Activated naive CD4-positive, alpha-beta T cell treated with anti-CD3 and anti-CD28 coated beads for 36 hours (primary cell): ENCODE results near the gene TP53I13. TPM values are rescaled to one million over a fixed set of nuclear protein-coding genes. Genes with fewer than 3 reads are reported as not detected.

Experiments
- CTCF ChIA-PET: fragments of 350-600 bp; sonication (Branson Sonifier 250); formaldehyde crosslinking; loops from one replicate; lab custom pipeline; 2021; ENCODE audit warnings: antibody characterized with exemption; lab: Charles Lee
- DNase-seq: peaks from one replicate; pipeline ENCODE4 v3.0.0-alpha.2; 2020
- H3K27ac Mint-ChIP-seq: one replicate; pipeline ENCODE4 v1.8.0; 2021; ENCODE audit warnings: mild to moderate bottlenecking, mixed read lengths
- H3K27me3 Mint-ChIP-seq: one replicate; pipeline ENCODE4 v1.8.0; 2021; ENCODE audit warnings: low read depth, mixed read lengths
- H3K36me3 Mint-ChIP-seq: one replicate; pipeline ENCODE4 v1.8.0; 2021; ENCODE audit warnings: low read depth, mixed read lengths
- H3K4me1 Mint-ChIP-seq: one replicate; pipeline ENCODE4 v1.8.0; 2021; ENCODE audit warnings: low read depth, mixed read lengths
- H3K4me3 Mint-ChIP-seq: one replicate; pipeline ENCODE4 v1.8.0; 2021; ENCODE audit warnings: mild to moderate bottlenecking, moderate library complexity, mixed read lengths
- H3K9me3 Mint-ChIP-seq: one replicate; pipeline ENCODE4 v1.8.0; 2021; ENCODE audit warnings: mixed read lengths
- intact Hi-C: fragments of 100-400 bp; cut with micrococcal nuclease; formaldehyde crosslinking; loops from one replicate; pipeline ENCODE4 v1.15.1; 2023
- total RNA-seq, 2 experiments: library from RNA; stranded (reverse); gene quantifications; one replicate each; pipeline ENCODE4 v1.2.3, GENCODE V29; 2021

Gene TP53I13
- total RNA-seq, 2 experiments from 2014 or later, result 30.9 to 37.2 TPM

- no peak overlapping the region for H3K27ac Mint-ChIP-seq
- intact Hi-C loops, result no loop called here
- H3K9me3 Mint-ChIP-seq, result no peaks in the 10 kb centered on the region
- no peak for DNase-seq
- no peaks in the 10 kb centered on the region for H3K27me3 Mint-ChIP-seq
- no peak overlapping the region for H3K4me3 Mint-ChIP-seq
- CTCF ChIA-PET, result interaction anchor here (1.4 kb wide), 1 partner anchor 10 kb away, joined by 8 read pairs; no protein-coding TSS in a partner anchor
- no peaks in the 10 kb centered on the region for H3K4me1 Mint-ChIP-seq
- H3K36me3 Mint-ChIP-seq, result no peaks in the 10 kb centered on the region
Measured at GRCh38 chr17:29607557-29608195, 39.2 kb downstream of the TP53I13 start.

- CTCF ChIA-PET, result interaction anchor here (1.4 kb wide), 1 partner anchor 8 kb away, joined by 8 read pairs; no protein-coding TSS in a partner anchor
- no peaks in the 10 kb centered on the region for H3K27me3 Mint-ChIP-seq
- H3K9me3 Mint-ChIP-seq, result no peaks in the 10 kb centered on the region
- no peak overlapping the region for H3K4me3 Mint-ChIP-seq
- H3K27ac Mint-ChIP-seq, result no peak overlapping the region
- DNase-seq, result no peak
- H3K36me3 Mint-ChIP-seq, result no peaks in the 10 kb centered on the region
- H3K4me1 Mint-ChIP-seq, result peaks cover 5% of the 10 kb centered on the region
- intact Hi-C loops, result no loop called here
Measured at GRCh38 chr17:29608986-29609385, 40.5 kb downstream of the TP53I13 start.

DNA sequence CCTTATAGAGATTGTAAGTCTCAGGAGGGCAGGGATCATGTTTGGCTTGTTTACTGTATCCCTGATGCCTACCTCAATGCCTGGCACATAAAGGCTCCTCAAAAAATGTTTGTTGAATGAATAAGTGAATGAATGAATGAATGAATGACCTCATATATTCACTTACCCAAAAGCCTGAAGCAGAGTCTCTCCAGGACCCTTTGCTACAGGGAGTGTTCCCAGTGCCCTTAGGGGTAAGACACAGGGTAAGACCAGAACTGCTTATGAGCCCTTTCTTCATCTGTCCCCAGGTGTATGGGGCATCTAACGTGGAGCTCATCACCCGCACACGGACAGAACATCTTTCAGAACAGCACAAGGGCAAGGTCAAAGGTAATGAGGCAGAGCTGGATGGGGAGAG is 41.9 kb downstream of the TP53I13 start:
- H3K9me3 Mint-ChIP-seq, result no peaks in the 10 kb centered on the region
- intact Hi-C loops, result loop anchor here (5.0 kb wide), 1 partner anchor 463 kb away; no protein-coding TSS in a partner anchor
- no peaks in the 10 kb centered on the region for H3K36me3 Mint-ChIP-seq
- H3K4me3 Mint-ChIP-seq, result no peak overlapping the region
- no peak overlapping the region for H3K27ac Mint-ChIP-seq
- CTCF ChIA-PET, result interaction anchor here (1.0 kb wide), 1 partner anchor 22 kb away, joined by 3 read pairs; no protein-coding TSS in a partner anchor
- H3K4me1 Mint-ChIP-seq, result peaks cover 19% of the 10 kb centered on the region
- DNase-seq, result no peak
- H3K27me3 Mint-ChIP-seq, result no peaks in the 10 kb centered on the region

DNA sequence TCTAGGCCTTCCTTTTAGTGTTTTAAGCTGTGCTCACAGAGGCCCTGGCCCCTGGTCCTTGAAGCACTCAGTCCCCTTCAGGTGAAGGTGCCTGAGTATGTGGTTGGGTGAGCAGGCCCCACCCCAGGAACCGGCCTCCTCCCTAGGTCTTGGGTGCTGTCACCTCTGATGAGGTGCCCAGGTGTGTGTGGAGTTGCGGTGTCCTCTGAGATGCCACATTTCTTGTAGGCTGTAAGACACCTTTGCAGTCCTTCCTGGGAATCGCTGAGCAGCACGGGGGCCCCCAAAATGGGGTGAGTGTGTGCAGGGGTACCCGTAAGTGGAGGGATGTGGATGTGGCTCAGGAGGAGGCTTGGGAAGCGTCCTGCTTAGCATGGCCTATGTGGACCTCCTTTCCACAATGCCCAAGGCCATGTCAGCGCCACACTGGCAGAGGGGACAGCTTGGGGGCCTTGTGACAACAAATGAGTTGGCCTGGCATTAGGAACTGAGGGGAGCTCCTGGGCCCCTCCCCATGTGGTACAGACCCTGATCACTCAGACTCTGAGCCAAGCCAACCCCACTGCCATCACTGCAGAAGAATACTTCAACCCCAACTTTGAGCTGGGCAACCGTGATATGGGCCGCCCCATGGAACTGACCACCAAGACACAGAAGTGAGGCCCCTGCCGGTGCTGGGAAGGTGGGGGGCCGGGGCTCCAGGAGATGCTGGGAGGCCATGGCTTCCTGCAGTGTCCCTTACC is 43.0 kb downstream of the TP53I13 start:
- intact Hi-C loops, result loop anchor here (5.0 kb wide), 1 partner anchor 464 kb away; no protein-coding TSS in a partner anchor
- no peaks in the 10 kb centered on the region for H3K9me3 Mint-ChIP-seq
- DNase-seq, result no peak
- CTCF ChIA-PET, result interaction anchor here (3.3 to 8.6 kb wide), 2 partner anchors 19 to 32 kb away, joined by 28 to 91 read pairs; partner anchors contain the start of gene ANKRD13B
- no peak overlapping the region for H3K27ac Mint-ChIP-seq
- H3K4me1 Mint-ChIP-seq, result peaks cover 28% of the 10 kb centered on the region
- H3K36me3 Mint-ChIP-seq, result no peaks in the 10 kb centered on the region
- H3K27me3 Mint-ChIP-seq, result peaks cover 4% of the 10 kb centered on the region
- no peak overlapping the region for H3K4me3 Mint-ChIP-seq

DNA sequence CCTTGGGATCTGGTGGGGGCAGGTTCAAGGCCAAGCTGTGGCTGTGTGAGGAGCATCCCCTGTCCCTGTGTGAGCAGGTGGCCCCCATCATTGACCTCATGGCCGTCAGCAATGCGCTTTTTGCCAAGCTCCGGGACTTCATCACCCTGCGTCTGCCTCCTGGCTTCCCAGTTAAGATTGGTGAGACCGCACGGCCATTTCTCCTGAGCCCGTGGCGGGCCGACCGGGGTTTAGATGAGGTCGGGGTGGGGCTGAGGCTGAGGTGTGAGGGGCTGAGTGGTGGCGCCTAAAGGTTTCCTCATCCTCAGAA is 43.5 kb downstream of the TP53I13 start:
- CTCF ChIA-PET, result interaction anchor here (3.3 to 8.6 kb wide), 2 partner anchors 19 to 33 kb away, joined by 28 to 91 read pairs; partner anchors contain the start of gene ANKRD13B
- Mint-ChIP-seq H3K9me3 (no peaks in the 10 kb centered on the region), H3K4me3 (no peak overlapping the region), H3K27me3 (peaks cover 9% of the 10 kb centered on the region), H3K36me3 (no peaks in the 10 kb centered on the region), H3K27ac (no peak overlapping the region), H3K4me1 (peaks cover 33% of the 10 kb centered on the region)
- no peak for DNase-seq
- intact Hi-C loops, result loop anchor here (5.0 kb wide), 1 partner anchor 465 kb away; no protein-coding TSS in a partner anchor

DNA sequence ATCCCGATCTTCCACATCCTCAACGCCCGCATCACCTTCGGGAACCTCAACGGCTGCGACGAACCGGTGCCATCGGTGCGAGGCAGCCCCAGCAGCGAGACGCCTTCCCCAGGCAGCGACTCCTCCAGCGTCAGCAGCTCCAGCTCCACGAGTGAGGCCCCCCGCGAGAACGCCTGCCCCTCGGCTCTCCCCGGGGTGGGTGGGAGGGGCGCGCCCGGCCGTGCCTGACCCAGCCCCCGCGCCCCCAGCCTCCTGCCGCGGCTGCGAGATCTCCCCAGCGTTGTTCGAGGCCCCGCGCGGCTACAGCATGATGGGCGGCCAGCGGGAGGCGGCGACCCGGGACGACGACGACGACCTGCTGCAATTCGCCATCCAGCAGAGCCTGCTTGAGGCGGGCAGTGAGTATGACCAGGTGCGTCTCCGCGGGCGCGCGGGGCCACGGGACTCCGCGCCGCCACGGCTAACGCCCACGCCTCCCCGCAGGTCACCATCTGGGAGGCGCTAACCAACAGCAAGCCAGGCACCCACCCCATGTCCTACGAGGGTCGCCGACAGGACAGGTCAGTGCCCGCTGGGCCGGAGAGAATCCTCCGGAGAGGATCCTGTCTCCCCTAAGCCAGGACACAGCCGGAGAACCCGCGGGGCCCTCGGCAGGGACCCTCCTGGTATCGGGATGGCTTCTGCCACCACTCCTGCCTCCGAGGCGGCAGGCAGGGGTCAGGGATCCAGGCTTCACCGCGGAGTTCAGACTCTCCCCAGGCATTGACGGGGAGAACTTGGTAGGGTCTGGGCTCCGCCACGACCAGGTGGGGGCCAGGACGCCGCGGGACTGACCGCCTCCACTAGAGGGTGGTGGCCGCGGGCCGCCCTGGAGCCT is 44.1 kb downstream of the TP53I13 start:
- Mint-ChIP-seq H3K27ac (no peak overlapping the region), H3K36me3 (no peaks in the 10 kb centered on the region), H3K9me3 (no peaks in the 10 kb centered on the region), H3K4me1 (peaks cover 37% of the 10 kb centered on the region), H3K4me3 (peak overlapping the region; percentile 51), H3K27me3 (peaks cover 9% of the 10 kb centered on the region)
- intact Hi-C loops, result loop anchor here (1.0 to 5.0 kb wide), 3 partner anchors 32 to 465 kb away; no protein-coding TSS in a partner anchor
- CTCF ChIA-PET, result interaction anchor here (0.7 to 8.6 kb wide), 14 partner anchors 9 to 318 kb away, joined by 3 to 91 read pairs (median 4); partner anchors contain the start of gene ANKRD13B
- no peak for DNase-seq

DNA sequence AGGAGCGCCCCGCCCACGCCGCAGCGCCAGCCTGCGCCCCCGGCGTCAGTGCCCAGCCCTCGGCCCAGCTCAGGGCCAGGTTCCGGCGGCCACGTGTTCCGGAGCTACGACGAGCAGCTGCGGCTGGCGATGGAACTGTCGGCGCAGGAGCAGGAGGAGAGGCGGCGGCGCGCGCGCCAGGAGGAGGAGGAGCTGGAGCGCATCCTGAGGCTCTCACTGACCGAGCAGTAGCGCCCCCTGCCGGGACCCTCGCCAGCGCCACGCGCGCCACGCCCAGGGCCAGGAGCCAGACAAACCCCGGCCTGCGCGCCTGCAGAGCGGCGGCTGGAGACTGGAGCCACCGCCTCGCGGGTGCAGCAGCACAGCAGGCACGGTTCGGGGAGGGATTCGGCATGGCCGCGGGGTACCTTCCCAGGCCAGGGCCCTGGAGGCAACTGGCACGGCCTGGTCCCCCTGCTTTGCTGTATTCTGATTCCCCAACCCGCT is 44.9 kb downstream of the TP53I13 start:
- peak; percentile 97 for DNase-seq
- Mint-ChIP-seq H3K4me1 (peaks cover 38% of the 10 kb centered on the region), H3K36me3 (no peaks in the 10 kb centered on the region), H3K27me3 (peaks cover 9% of the 10 kb centered on the region), H3K27ac (no peak overlapping the region), H3K9me3 (no peaks in the 10 kb centered on the region), H3K4me3 (peak overlapping the region; percentile 43)
- intact Hi-C loops, result loop anchor here (1.0 to 5.0 kb wide), 3 partner anchors 33 to 466 kb away; no protein-coding TSS in a partner anchor
- CTCF ChIA-PET, result interaction anchor here (0.7 to 8.6 kb wide), 15 partner anchors 10 to 318 kb away, joined by 3 to 91 read pairs (median 4); partner anchors contain the start of gene ANKRD13B

DNA sequence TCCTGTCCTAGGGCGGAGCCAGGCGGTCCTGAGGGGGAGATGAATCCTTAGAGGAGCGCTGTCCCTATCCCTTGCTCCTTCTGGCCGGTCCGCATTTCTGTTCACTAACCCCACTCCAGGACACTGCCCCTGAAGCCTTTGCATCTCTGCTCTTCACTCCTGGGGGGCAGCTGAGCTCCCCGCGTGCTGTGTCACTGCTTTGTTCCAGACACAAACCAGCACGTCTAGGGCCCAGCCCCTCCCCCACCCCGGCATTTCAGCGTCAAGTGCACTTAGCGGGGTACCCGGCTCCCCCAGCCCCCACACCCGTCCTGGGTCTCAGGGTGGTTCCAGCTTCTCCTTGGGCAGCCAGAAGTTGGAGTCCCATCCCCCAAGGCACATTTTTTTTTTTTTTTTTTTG is 45.4 kb downstream of the TP53I13 start:
- intact Hi-C loops, result loop anchor here (1.0 to 5.0 kb wide), 4 partner anchors 34 to 467 kb away; no protein-coding TSS in a partner anchor
- Mint-ChIP-seq H3K4me3 (peak overlapping the region; percentile 43), H3K36me3 (no peaks in the 10 kb centered on the region), H3K27ac (no peak overlapping the region), H3K9me3 (no peaks in the 10 kb centered on the region), H3K4me1 (peaks cover 40% of the 10 kb centered on the region), H3K27me3 (peaks cover 9% of the 10 kb centered on the region)
- no peak for DNase-seq
- CTCF ChIA-PET, result interaction anchor here (0.9 to 8.6 kb wide), 13 partner anchors 9 to 317 kb away, joined by 3 to 91 read pairs (median 5); partner anchors contain the start of genes ABHD15 and ANKRD13B

DNA sequence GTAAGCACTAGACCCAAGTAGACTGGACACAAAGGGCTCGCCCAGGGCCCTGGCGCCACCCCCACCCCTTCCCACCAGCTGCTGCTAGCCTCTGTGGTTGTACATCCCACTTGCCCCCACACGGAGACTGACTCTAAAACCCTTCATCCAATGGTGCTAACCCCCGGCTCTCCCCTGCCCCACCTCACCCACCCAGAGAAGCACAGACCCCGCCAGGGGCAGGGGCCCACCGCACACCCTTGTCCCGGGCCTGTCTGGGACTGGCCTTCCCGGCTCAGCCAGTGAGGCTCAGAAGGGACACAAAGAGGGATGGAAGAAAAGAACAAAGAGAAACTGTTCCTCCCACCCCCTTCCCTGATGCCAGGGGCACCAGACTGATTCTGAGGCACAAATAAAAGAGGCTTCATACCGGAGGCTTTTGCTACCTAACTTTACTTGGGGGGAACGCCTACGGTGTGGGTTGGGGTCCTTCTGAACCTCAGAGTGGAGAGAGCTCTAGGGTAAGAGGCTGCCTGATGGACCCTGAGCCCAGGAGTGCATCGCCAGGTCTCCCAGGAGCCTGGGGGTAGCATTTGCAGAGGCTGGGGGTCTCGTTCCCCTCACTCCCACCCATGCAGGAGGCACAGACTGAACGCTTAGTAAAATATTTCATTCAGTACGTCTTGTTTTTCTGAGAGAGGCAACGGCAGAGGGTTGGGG is 46.0 kb downstream of the TP53I13 start:
- Mint-ChIP-seq H3K27ac (no peak overlapping the region), H3K4me1 (peaks cover 40% of the 10 kb centered on the region), H3K4me3 (peak overlapping the region; percentile 81), H3K36me3 (no peaks in the 10 kb centered on the region), H3K27me3 (peaks cover 9% of the 10 kb centered on the region), H3K9me3 (no peaks in the 10 kb centered on the region)
- CTCF ChIA-PET, result interaction anchor here (0.8 to 8.6 kb wide), 14 partner anchors 9 to 316 kb away, joined by 3 to 91 read pairs (median 6); partner anchors contain the start of genes ABHD15, ANKRD13B and SSH2
- intact Hi-C loops, result loop anchor here (1.0 to 5.0 kb wide), 5 partner anchors 10 to 467 kb away; partner anchors contain the start of genes ABHD15 and TAOK1
- DNase-seq, result no peak

DNA sequence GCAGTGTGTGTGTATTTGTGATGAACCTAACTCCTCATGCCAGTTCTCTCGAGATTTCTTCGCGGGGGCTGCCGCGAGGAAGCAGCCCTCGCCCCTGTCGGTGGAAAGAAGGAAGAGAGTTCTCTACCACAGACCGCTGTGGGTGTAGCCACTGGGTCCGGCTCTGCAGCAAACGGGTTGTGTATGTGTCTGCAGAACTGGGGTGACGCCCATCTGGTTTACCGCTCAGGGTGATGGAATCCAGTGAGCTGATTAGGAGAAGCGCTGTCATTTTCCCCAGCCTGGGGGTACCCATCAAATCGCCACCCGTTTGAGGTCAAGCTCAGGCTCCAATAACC is 46.5 kb downstream of the TP53I13 start:
- Mint-ChIP-seq H3K9me3 (no peaks in the 10 kb centered on the region), H3K27ac (no peak overlapping the region)

More for the DNA sequence above, 46.5 kb downstream of the TP53I13 start:
- intact Hi-C loops, result loop anchor here (1.0 to 5.0 kb wide), 4 partner anchors 9 to 322 kb away; partner anchors contain the start of genes ABHD15 and TAOK1
- Mint-ChIP-seq H3K36me3 (no peaks in the 10 kb centered on the region), H3K27me3 (peaks cover 9% of the 10 kb centered on the region), H3K4me1 (peaks cover 40% of the 10 kb centered on the region), H3K4me3 (peak overlapping the region; percentile 81)
- CTCF ChIA-PET, result interaction anchor here (0.5 to 8.6 kb wide), 19 partner anchors 10 to 466 kb away, joined by 3 to 91 read pairs (median 3); partner anchors contain the start of genes ABHD15, ANKRD13B and SSH2
- DNase-seq, result peak; percentile 50
